Measurements from ENCODE around the gene MBD3. TPM values are rescaled to one million over a fixed set of nuclear protein-coding genes. Genes with fewer than 3 reads are reported as not detected.
"Not testable (repeated sequence)": the region's sequence is repeated elsewhere in the genome, so short reads cannot be mapped to it uniquely, and the experiment has no call there.

MBD3 gene
- total RNA-seq: 115 and 149 TPM in 2 replicates

DNA sequence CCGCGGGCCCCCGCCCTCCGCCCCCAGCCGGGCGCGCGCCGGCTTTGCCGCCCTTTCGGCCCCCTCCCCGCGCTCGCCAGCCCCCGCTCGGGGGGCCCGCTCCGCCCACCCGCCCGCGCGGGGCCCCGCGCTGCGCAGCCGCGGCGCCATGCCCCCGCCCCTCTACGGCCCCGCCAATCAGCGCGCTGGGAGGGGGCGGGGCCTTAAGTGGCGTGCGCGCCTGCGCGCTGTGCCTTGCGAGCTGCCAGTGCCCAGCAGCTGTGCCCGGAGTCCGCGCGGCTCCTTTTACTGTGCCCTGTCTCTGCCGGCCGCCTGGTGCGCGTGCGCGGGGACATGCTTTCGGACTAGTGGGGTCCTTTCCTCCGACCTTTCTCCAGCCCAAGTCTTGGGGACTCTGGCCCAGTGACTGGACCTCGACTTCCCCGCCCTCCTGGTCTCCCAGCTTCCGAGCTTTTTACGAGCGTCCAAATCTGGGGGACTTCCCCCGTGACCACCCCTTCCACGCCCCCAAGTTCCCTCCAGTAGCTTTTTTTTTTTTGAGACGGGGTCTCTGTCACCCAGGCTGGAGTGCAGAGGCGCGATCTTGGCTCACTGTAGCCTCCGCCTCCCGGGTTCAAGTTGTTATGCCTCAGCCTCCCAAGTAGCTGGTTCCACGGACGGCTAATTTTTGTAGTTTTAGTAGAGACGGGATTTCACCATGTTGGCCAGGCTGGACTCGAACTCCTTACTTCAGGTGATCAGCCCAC lies at the start of gene MBD3:
TSS of gene MBD3 (minus strand) at position 111 of the 746 bp plus-strand sequence. CDS start 234 bp downstream, outside the sequence.
- TF ChIP-seq CTCF (conservative IDR thresholded peaks at IDR 0.05; ENCODE audit: low read depth, low read length): no peak

DNA sequence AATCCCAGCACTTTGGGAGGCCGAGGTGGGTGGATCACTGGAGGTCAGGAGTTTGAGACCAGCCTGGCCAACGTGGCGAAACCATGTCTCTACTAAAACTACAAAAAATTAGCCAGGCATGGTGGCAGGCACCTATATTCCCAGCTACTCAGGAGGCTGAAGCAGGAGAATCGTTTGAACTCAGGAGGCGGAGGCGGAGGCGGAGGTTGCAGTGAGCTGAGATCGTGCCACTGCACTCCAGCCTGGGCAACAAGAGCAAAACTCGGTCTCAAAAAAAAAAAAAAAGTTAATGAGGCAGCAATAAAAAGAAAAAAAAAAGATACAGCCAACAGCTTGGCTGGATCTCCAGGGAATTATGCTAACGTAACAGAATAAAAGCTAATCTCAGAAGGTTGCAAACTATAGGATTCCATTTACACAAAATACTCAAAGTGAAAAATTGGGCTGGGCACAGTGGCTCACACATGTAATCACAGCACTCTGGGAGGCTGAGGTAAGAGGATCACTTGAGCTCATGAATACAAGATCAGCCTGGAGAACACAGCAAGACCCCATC lies 48.3 kb upstream of the MBD3 start:
- not testable (repeated sequence) for DNase-seq (ENCODE audit: low read depth); H3K4me3 ChIP-seq (ENCODE audit: low read depth, low read length)

More for the DNA sequence above, at the start of gene MBD3:
- DNase-seq (ENCODE audit: low read depth): peak; percentile 41
- H3K4me3 ChIP-seq (ENCODE audit: low read depth, low read length): peak within 1 kb of the TSS; percentile 95

- DNase-seq (ENCODE audit: low read depth): no peak
- H3K4me3 ChIP-seq (ENCODE audit: low read depth, low read length): no peak overlapping the region
- no peak for TF ChIP-seq CTCF (conservative IDR thresholded peaks at IDR 0.05; ENCODE audit: low read depth, low read length)
These were observed 43.9 kb upstream of the MBD3 start for GRCh38 chr19:1636325-1637236.

GRCh38 chr19:1634938-1635243 lies 42.2 kb upstream of the MBD3 start:
- DNase-seq (ENCODE audit: low read depth): no peak
- no peak overlapping the region for H3K4me3 ChIP-seq (ENCODE audit: low read depth, low read length)
- TF ChIP-seq CTCF (conservative IDR thresholded peaks at IDR 0.05; ENCODE audit: low read depth, low read length): no peak

DNA sequence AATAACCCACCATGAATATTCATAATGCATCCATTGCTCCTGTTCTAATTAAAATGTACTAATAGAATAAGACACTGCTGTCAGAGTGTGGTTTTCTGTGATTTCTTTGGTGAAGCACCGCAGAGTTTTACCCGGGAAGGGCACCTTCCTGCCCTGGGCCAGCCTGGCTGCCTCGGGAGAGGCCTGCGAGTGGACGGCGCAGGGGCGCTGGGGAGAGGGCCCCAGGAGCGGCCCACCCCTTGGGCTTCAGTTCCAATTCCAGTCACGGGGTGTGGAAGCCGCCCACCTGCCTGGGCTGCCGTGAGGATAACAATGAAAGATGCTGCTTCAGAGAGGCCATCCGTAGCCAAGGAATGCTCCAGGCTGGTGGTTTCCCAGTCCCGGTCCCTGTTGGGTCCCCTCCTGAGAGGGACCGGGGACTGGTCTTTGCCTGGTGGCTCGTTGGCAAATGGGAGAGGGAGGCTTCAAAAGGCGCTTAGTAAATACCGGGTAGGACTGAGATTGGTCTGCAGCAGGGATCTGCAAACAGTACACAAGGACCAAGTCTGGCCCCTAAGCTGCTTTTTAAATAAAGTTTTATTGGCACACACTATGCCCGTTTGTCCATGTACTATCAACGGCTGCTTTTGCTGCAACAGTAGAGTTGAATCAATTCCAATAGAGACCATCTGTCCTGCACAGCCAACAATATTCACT lies 41.7 kb upstream of the MBD3 start:
- H3K4me3 ChIP-seq (ENCODE audit: low read depth, low read length): no peak overlapping the region
- TF ChIP-seq CTCF (conservative IDR thresholded peaks at IDR 0.05; ENCODE audit: low read depth, low read length): no peak
- DNase-seq (ENCODE audit: low read depth): no peak

DNA sequence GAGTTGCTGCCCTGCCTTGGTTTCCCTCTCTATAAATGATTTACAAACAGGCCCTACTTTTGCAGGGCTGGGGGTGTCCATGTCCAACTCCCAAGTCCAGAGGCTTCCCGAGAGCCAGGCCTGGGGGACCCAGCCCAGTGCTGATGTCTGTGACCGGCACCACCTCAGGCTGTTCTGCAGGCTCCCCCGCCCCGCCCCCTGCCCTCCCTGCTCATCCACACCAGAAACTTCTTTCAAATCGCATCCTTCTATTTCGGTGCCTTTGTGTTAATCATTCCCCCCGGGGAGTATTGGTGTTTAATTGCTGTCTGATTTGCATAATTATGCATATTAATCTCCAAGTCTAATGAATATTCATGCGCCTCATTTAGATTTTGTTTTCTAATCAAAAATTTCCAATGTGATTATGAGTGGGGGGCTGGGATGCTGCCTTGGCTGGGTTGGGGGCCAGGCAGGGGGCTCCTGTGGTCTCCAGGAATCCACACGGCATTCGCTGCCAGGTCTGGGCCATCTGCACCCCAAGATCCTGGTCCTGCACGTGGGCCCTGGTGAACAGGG lies 40.7 kb upstream of the MBD3 start:
- no peak for DNase-seq (ENCODE audit: low read depth)
- no peak for TF ChIP-seq CTCF (conservative IDR thresholded peaks at IDR 0.05; ENCODE audit: low read depth, low read length)
- no peak overlapping the region for H3K4me3 ChIP-seq (ENCODE audit: low read depth, low read length)
